Transverse colon (tissue), 4 donors: ENCODE results near the gene NEDD4L. TPM values are rescaled to one million over a fixed set of nuclear protein-coding genes. Genes with fewer than 3 reads are reported as not detected.
"Not testable (repeated sequence)": the region's sequence is repeated elsewhere in the genome, so short reads cannot be mapped to it uniquely, and the experiment has no call there.

Experiments
- DNase-seq: peaks from one replicate; pipeline ENCODE4 v3.0.0-alpha.2; 2019
- H3K27ac ChIP-seq, 4 donors: fragments of 200-600 bp; sonication (generic); 2 replicates each; pipeline ENCODE4 v1.5.1; 2016 to 2018; ENCODE audit warnings: inconsistent platforms in 4 of 4
- H3K27me3 ChIP-seq: fragments of 200-600 bp; sonication (generic); 2 replicates; pipeline ENCODE4 v1.5.1; 2017; ENCODE audit warnings: inconsistent platforms
- H3K36me3 ChIP-seq, 4 donors: fragments of 200-600 bp; sonication (generic); 2 replicates each; pipeline ENCODE4 v1.5.1; 2017 to 2019; ENCODE audit warnings: inconsistent platforms in 4 of 4
- H3K4me1 ChIP-seq, 4 donors: fragments of 200-600 bp; sonication (generic); 2 replicates each; pipeline ENCODE4 v1.5.1; 2017 to 2020; ENCODE audit warnings: inconsistent platforms in 4 of 4
- H3K4me3 ChIP-seq, 4 donors: fragments of 200-600 bp; sonication (generic); 1 replicate in 1 of 4; 2 replicates in 3 of 4; pipeline versions ENCODE4 v1.5.1 to v1.6.1; 2017 to 2019; ENCODE audit warnings: inconsistent platforms in 4 of 4
- H3K9me3 ChIP-seq, 2 donors: fragments of 200-600 bp; sonication (generic); 2 replicates each; pipeline ENCODE4 v1.5.1; 2017 to 2019; ENCODE audit warnings: inconsistent platforms in 2 of 2
- EP300 ChIP-seq: sonication (generic); formaldehyde crosslinking; IDR thresholded peaks from one replicate; pipeline ENCODE4 v1.6.1; 2017; ENCODE audit warnings: antibody characterized with exemption, low read depth
- POLR2A ChIP-seq: fragments of 450-650 bp; IDR thresholded peaks from one replicate; pipeline ENCODE4 v1.6.1; 2016; ENCODE audit warnings: antibody characterized with exemption, mild to moderate bottlenecking, moderate library complexity
- POLR2AphosphoS5 ChIP-seq, 3 donors: sonication (generic); formaldehyde crosslinking; IDR thresholded peaks; one replicate each; pipeline ENCODE4 v1.6.1; 2016; ENCODE audit warnings: antibody characterized with exemption in 3 of 3
- WGBS, 2 donors: methylation state at CpG; one replicate each; pipeline ENCODE4 v1.1.5; 2018; ENCODE audit warnings: low coverage in 1 of 2; 5-methylcytosine and 5-hydroxymethylcytosine counted together
- in situ Hi-C, 4 donors: fragments of 200-750 bp; cut with MboI; loops; one replicate each; pipeline versions ENCODE4 v1.15.0 to v1.15.1; 2017; ENCODE audit warnings: low sequenced_read_pairs in 3 of 4, low pct_ligation_motif_present in 1 of 4, low pct_unique_long_range_greater_than_20kb in 1 of 4
- intact Hi-C: fragments of 100-400 bp; cut with DNase I; formaldehyde crosslinking; loops from one replicate; pipeline ENCODE4 v1.15.1; 2023; ENCODE audit warnings: low total_unique reads
- total RNA-seq, 4 donors: library from RNA; depleted of rRNA; stranded (reverse); fragments of >200 nt; gene quantifications; one replicate each; pipeline ENCODE4 v1.1.0, GENCODE V29; 2016
- TF ChIP-seq, protein P1 (sequence below), 5 experiments: fragments of 200-600 bp in 3 of 5; fragments of 450-650 bp in 2 of 5; sonication (generic) in 3 of 5; IDR thresholded peaks; 1 replicate in 2 of 5; 2 replicates in 3 of 5; pipeline ENCODE4 v1.5.1; 2016 to 2017; ENCODE audit warnings: antibody characterized with exemption in 5 of 5, inconsistent platforms in 3 of 5, mild to moderate bottlenecking in 2 of 5, moderate library complexity in 1 of 5

The NEDD4L gene
- total RNA-seq, 4 donors from 2014 or later: 217 to 773 (median 305) TPM

- H3K4me1 ChIP-seq: peaks cover 5 to 38% (median 26%) of the 10 kb centered on the region in 4 donors
- peak overlapping the region; percentile 53 to 77 (median 73) for H3K27ac ChIP-seq
- no peaks in the 10 kb centered on the region for H3K27me3 ChIP-seq
- 44 to 56% methylated on average over 7 to 10 of the region's 10 CpGs for WGBS, 2 donors
- no peaks in the 10 kb centered on the region for H3K36me3 ChIP-seq
- intact Hi-C loops: no loop called here
- no peaks in the 10 kb centered on the region for H3K9me3 ChIP-seq
- DNase-seq: no peak
- TF ChIP-seq POLR2A (no peak), EP300 (no peak), POLR2AphosphoS5 (IDR thresholded peaks at IDR 0.05) (no peak)
- TF ChIP-seq, protein P1, sequence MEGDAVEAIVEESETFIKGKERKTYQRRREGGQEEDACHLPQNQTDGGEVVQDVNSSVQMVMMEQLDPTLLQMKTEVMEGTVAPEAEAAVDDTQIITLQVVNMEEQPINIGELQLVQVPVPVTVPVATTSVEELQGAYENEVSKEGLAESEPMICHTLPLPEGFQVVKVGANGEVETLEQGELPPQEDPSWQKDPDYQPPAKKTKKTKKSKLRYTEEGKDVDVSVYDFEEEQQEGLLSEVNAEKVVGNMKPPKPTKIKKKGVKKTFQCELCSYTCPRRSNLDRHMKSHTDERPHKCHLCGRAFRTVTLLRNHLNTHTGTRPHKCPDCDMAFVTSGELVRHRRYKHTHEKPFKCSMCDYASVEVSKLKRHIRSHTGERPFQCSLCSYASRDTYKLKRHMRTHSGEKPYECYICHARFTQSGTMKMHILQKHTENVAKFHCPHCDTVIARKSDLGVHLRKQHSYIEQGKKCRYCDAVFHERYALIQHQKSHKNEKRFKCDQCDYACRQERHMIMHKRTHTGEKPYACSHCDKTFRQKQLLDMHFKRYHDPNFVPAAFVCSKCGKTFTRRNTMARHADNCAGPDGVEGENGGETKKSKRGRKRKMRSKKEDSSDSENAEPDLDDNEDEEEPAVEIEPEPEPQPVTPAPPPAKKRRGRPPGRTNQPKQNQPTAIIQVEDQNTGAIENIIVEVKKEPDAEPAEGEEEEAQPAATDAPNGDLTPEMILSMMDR (IDR thresholded peaks at IDR 0.05): no peak
- in situ Hi-C loops: no loop called here
- H3K4me3 ChIP-seq: no peak overlapping the region
Measured at GRCh38 chr18:58276789-58277739, 233.0 kb downstream of the NEDD4L start.

DNA sequence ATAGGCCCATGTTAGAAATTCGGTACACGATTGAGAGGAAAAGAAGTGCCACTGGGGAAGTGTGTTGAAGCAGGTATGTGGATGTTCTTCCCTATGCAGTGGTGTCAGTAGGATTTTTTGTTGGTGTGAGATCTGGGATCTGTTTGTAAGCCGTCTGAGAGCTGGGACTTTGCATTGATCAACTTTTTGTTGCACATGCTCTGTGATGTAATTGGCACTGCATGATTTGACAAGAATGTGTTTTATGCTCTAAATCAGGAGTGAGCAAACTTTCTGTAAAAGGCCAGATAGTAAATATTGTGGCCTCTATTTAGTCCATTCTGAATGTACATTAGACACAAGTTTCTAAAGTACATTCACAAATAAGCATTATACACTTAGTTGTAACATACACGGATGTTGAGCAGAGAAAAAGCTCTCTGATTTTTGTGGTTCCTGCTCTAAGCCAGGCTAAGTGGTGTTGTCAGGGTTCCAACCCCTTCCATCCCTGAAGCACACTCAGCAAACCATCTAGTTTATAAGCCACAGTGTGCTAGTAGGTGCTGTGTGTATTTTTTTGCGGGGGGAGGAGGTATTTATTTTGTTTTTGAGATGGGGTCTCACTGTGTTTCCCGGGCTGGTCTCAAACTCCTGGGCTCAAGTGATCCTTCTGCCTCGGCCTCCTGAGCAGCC lies 235.6 kb downstream of the NEDD4L start:
- H3K27ac ChIP-seq: no peak overlapping the region
- no peaks in the 10 kb centered on the region for H3K27me3 ChIP-seq
- 79 to 86% methylated on average over 7 of the region's 7 CpGs for WGBS, 2 donors
- H3K4me3 ChIP-seq: no peak overlapping the region
- no peak for DNase-seq
- TF ChIP-seq EP300 (no peak), POLR2A (no peak), POLR2AphosphoS5 (IDR thresholded peaks at IDR 0.05) (no peak)
- TF ChIP-seq, protein P1 (IDR thresholded peaks at IDR 0.05): no peak
- H3K4me1 ChIP-seq: peaks cover 5 to 50% (median 30%) of the 10 kb centered on the region in 4 donors
- no peaks in the 10 kb centered on the region for H3K9me3 ChIP-seq
- in situ Hi-C loops (no loop called here), intact Hi-C loops (no loop called here)
- no peaks in the 10 kb centered on the region for H3K36me3 ChIP-seq

GRCh38 chr18:58280191-58280590 lies 236.2 kb downstream of the NEDD4L start:
- no peaks in the 10 kb centered on the region for H3K9me3 ChIP-seq
- H3K4me1 ChIP-seq: peaks cover 5 to 55% (median 35%) of the 10 kb centered on the region in 4 donors
- no peaks in the 10 kb centered on the region for H3K36me3 ChIP-seq
- in situ Hi-C loops: no loop called here
- no peaks in the 10 kb centered on the region for H3K27me3 ChIP-seq
- 90 to 95% methylated on average over 8 of the region's 8 CpGs for WGBS, 2 donors
- no peak overlapping the region for H3K4me3 ChIP-seq
- no peak overlapping the region for H3K27ac ChIP-seq
- TF ChIP-seq POLR2A: no peak
- TF ChIP-seq EP300: no peak
- TF ChIP-seq POLR2AphosphoS5 (IDR thresholded peaks at IDR 0.05): no peak
- TF ChIP-seq, protein P1 (IDR thresholded peaks at IDR 0.05): no peak
- no peak for DNase-seq
- intact Hi-C loops: no loop called here

GRCh38 chr18:58282872-58283271 lies 238.8 kb downstream of the NEDD4L start:
- intact Hi-C loops, in situ Hi-C loops: not testable (repeated sequence)

More at GRCh38 chr18:58282872-58283271, 238.8 kb downstream of the NEDD4L start:
- H3K27me3 ChIP-seq, H3K9me3 ChIP-seq, H3K36me3 ChIP-seq, DNase-seq, H3K27ac ChIP-seq, H3K4me3 ChIP-seq: not testable (repeated sequence)
- peaks cover 11 to 59% (median 37%) of the 10 kb centered on the region in 4 donors for H3K4me1 ChIP-seq
- WGBS, 2 donors: 97 to 100% methylated on average over 3 to 11 of the region's 11 CpGs
